GM21619 (cell line): ENCODE results near the gene LMBR1L.
A peak's percentile ranks its signal among the peaks of the same experiment; 100 is the strongest.

Source experiments
- ATAC-seq: cut with Tn5 transposase; IDR thresholded peaks from one replicate; pipeline ENCODE4 v1.9.1; 2021; ENCODE audit not compliant: unreplicated experiment

Gene LMBR1L

GRCh38 chr12:49121047-49121696, 10.5 kb upstream of the LMBR1L start:
- no peak for ATAC-seq

GRCh38 chr12:49111206-49111605, 559 bp upstream of the LMBR1L start:
- ATAC-seq = no peak

DNA sequence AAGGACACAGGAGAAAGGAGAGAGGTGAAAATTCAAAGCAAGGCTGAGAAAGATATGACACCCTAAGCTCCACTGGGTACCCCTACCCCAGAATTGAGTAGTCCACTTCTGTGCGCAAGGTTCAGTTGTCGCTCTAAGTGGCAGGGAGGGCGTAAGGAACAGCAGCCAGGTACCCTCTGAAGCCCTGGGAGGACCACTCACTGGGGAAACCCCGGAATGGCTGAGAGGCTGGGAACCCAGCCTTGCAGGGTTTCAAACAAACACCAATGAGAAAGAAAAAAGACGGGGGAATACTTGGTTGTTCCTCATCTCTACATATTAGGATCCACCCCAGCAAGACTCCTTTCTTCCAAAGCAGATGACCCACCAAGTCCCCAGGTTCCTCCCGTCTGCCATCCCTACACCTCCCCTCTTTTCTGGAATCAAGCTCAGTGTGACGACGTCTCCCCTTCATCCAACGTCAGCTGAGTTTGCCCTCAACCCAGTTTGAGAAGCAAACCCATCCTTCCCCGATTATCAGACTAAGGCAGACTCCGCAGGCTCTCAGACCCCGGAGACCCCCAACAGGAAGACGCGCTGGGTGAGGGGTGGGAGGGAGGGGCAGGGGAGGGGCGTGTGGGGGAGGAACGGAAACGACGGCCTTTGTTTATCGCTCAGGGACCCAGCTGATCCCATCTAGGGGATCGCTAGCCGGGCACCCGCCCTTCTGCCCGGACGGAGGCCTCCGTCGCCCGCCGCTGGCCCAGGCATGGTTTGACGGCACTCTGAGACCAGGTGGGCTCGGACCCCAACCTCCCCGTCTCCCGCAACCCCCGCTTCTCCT, 795 bp downstream of the LMBR1L start:
- ATAC-seq = peak; percentile 3

DNA sequence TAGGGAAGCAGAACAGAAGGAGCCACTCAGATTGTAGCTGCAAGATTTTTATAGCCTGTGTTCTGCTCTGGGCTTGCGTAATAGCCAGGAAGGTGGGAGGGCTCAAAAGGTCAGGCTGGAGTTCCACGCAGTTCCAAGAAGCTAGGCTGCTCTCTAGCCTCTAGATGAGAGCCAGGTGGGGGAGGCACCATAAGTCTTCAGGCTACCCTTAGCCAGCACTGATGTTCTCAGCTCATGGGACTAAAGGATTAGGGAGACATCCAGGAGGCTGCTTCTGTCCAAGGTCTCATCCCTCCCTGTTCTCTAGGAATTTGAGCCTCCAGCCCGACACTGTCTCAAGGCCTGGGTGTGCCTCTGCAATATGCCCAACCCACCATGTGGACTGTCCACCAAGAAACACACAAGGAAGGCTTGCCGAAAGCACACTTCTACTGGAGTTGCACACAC, 1.7 kb downstream of the LMBR1L start:
- ATAC-seq = no peak

GRCh38 chr12:49105504-49106084, 5.1 kb downstream of the LMBR1L start:
- no peak for ATAC-seq

DNA sequence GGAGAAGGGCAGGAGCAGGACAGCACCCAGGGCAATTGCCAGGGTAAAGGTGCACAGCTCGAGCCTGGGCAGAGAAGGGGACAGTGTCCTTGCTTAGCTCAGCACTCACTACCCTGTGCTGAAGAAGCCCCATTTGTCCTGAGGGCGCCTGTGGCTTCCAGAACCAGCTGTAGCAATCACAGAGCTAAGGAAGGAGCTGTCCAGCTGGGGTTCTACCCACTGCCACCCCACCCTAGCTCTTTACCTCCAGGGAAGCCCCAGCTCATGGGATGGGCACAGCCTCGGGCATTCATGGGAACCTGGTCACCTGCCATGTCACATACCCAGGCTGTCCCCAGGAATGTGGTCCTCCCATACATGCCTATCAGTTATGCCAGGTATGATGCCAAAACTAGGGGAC, 5.8 kb downstream of the LMBR1L start:
- no peak for ATAC-seq

- ATAC-seq = no peak
Observed at GRCh38 chr12:49100380-49100779, 10.3 kb downstream of the LMBR1L start.

- ATAC-seq = no peak
Observed at GRCh38 chr12:49098703-49099102, 11.9 kb downstream of the LMBR1L start.

DNA sequence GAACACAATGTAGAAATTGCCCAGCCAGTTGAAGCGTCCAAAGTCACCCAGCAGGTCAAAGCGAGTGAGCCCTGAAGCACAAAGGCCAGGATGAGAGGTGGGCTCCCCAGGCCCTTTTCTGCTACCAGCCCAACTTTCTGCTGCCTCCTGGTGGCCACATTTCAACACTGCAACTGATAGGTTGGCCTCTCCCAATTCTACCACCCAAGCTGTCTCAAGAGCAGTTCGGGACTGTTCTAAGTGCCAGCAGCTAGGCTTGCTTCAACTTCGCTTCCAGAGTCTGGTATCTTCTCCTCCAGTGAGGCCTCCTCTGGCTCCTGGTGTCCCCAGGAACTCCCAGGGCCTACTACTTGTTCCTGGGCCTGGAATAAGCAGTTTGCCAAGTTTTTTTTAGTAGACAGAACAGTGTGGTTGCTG, 12.6 kb downstream of the LMBR1L start:
- ATAC-seq = no peak

DNA sequence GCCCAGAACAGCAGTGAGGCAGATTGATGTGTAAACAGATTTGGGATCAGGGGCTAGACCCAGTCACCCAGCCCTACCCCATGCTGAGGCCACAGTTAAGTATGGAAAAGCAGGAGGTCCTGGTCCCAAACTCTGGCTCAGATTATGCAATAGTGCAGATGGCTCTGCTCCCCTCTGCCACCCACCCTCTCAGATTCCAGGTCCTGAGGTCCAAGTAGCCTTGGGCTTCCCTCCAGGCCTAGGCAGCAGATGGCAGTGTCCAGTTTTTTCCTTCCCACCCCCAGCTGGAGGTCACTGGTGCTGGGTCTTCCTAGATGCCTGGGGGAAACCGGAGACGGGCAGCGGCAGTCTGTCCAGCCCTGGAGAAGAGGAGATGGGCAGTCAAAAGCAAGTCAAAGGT, 13.3 kb downstream of the LMBR1L start:
- no peak for ATAC-seq

GRCh38 chr12:49094975-49095365, 15.7 kb downstream of the LMBR1L start:
- no peak for ATAC-seq

DNA sequence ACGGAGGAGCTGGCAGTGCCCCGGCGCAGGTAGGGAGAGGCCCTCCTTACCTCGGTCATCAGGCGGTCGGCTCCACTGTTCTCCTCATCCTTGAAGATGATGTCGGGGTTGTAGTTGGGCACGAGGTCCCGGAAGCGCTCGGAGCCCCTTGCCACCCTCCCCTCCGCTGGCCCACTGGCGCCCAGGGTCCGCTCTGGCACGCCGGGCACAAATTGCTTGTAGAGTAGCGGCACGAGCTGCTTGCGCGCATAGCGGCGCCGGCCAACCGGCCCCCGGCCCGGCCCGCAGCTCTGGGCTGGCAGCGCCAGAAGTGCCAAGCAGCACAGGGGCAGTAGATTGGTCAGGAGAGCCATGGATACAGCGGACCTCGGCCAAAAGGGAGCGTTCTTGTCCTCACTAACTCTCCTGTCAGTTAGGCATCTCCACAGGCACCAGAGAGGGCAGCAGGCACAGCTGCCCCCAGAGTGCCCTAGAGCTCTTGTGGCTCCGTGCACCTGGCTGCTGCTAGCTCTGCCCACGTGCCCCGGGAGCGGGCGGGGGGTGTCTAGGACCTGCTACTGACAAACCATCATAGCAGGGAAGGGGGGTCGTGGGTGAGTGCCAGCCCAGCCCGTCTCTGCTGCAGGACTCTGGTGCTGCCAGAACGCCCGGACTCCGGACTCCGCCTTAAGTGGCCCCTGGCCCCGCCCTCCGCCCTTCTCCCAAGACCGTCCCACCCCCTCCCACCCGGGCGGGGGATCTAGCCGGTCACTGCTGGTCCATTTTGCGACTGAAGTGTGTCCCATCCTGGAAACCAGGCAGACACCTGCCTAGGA, 16.3 kb downstream of the LMBR1L start, which contains the start of gene DHH:
Gene DHH, minus strand, starts transcription at position 642 of the 815 bp plus-strand sequence. Its CDS starts 289 bp downstream, at position 353.
- no peak for ATAC-seq

- no peak for ATAC-seq
Observed at GRCh38 chr12:49093792-49094159, 16.9 kb downstream of the LMBR1L start.

DNA sequence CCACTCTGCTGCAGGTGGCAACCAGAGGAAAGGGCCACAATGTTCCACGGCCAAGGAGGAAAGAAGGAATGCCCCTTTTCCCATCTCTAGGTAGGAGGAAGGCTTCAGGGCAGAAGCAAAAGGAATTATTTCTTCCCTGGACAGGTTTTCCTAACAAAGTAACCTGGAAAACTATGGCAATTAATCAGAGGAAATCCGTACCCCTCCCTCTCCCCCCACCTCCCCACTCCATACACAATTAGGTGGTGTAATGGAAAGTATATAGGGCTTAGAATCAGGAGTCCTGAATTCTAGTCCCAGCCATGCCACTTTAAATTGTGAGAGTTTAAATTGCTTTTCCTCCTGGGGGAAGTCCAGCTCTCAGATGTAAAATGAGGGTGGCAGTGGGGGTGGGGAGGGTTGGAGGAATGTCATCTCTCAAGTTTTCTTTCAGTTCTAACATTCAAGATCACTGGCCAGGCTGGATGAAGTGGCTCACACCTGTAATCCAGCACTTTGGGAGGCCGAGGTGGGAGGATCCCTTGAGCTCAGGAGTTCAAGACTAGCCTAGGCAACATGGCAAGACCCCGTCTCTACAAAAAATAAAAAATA, 17.7 kb downstream of the LMBR1L start:
- no peak for ATAC-seq

GRCh38 chr12:49092086-49092815, 18.4 kb downstream of the LMBR1L start:
- no peak for ATAC-seq

GRCh38 chr12:49091836-49092085, 18.9 kb downstream of the LMBR1L start:
- no peak for ATAC-seq

- ATAC-seq = no peak
Observed at GRCh38 chr12:49091056-49091835, 19.4 kb downstream of the LMBR1L start.

- no peak for ATAC-seq
Observed at GRCh38 chr12:49089821-49090773, 20.6 kb downstream of the LMBR1L start.

GRCh38 chr12:49088932-49089330, 21.7 kb downstream of the LMBR1L start:
- ATAC-seq = no peak
